Stimulated activated CD8-positive, alpha-beta memory T cell treated with anti-CD3 and anti-CD28 coated beads, Interleukin-15, amount 100 ng/mL, for 1 hour (primary cell): Measurements from ENCODE around the gene WASHC1.
"Not testable (repeated sequence)": the region's sequence is repeated elsewhere in the genome, so short reads cannot be mapped to it uniquely, and the experiment has no call there.

ENCODE experiments used
- DNase-seq: peaks from one replicate; pipeline ENCODE4 v3.0.0-alpha.2; 2020; ENCODE audit warnings: low read depth

WASHC1 gene

GRCh38 chr9:11206-11605 lies 18.1 kb downstream of the WASHC1 start:
- DNase-seq, result peak; percentile 27

- DNase-seq, result not testable (repeated sequence)
Measured at GRCh38 chr9:10653-11053, 18.6 kb downstream of the WASHC1 start.

- DNase-seq, result not testable (repeated sequence)
Measured at GRCh38 chr9:10207-10606, 19.0 kb downstream of the WASHC1 start.
